G401.6 (cell line): Measurements from ENCODE around the gene BLOC1S1.

Source experiments
- FAIRE-seq: peaks from 2 replicates; lab custom pipeline; 2012; peaks lifted over from hg19 to GRCh38; lab: Jason Lieb, UNC

BLOC1S1 gene

DNA sequence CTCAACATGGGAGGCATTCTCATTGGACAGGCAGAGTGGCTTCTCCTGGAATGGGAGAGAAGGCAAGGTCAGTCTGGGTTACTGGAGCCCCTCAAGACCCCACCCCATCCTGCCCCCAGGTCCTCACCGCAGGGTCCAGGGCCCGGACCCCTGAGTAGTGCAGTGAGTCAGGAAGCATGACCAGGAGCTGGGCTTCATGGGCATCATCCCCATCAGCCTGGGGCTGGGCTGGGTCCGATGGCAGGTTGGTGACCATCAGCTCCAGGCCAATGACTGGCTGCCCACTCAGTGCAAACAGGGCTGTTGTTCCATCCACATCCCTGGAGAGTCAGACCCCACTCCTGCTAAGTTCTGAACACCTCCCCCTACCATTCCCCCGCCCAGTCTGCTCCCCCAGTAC lies 21.2 kb upstream of the BLOC1S1 start:
- no peak for FAIRE-seq

GRCh38 chr12:55695349-55695748 lies 20.5 kb upstream of the BLOC1S1 start:
- FAIRE-seq: no peak

- no peak for FAIRE-seq
Observed at GRCh38 chr12:55696141-55696540, 19.7 kb upstream of the BLOC1S1 start.

- no peak for FAIRE-seq
Observed at GRCh38 chr12:55696796-55697462, 18.9 kb upstream of the BLOC1S1 start.

- no peak for FAIRE-seq
Observed at GRCh38 chr12:55697686-55698085, 18.2 kb upstream of the BLOC1S1 start.

DNA sequence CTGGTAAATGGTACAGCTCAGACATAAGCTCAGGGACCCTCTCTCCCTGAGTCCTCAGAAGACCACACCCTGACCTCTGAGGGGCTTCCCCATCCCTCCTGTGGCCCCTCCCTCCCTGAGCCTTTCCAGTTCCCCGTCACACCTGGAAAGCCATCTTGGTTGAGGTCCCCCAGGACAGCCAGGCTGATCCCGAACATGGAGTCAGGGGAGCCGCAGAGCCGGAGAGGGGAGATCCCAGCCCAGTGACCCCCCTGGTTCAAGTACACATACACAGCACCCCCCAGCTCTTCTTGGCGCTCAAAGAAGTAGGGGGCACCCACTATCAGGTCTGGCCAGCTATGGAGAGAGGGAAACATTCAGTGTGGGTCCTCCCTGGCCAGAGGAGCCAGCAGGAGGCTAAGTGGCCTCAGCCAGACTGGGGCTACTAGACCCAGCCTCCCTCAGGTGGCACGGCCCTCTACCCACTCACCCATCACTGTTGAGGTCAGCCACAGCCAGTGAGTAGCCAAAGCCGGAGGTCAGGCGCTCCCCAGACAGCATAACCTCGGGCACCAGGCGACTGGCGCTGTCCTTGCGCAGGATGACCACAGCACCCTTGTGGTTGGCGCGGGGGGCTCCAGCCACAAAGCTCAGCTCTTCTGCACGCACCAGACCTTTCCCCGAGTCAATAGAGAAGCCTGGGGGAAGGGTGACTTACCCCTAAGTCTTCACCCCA lies 17.4 kb upstream of the BLOC1S1 start:
- no peak for FAIRE-seq

DNA sequence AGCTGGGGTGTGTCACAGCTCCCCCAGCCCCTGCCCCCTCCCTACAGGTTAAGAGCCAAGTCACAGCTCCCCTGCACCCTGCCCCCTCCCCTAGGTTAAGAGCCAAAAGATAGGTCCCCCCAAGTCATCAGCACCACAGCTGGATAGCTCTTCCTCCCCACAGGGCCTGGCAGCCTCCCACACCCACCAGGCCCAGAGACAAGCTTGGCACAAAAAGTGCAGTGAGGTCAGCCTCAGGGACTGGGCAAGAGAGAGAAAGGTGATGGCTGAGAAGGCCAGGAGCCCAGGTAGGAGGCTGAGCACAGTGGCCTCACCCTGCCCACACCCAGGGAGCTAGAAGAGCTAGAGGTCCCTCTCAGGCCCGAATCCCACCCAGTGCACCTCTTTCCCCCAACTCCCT lies 16.9 kb upstream of the BLOC1S1 start:
- no peak for FAIRE-seq

DNA sequence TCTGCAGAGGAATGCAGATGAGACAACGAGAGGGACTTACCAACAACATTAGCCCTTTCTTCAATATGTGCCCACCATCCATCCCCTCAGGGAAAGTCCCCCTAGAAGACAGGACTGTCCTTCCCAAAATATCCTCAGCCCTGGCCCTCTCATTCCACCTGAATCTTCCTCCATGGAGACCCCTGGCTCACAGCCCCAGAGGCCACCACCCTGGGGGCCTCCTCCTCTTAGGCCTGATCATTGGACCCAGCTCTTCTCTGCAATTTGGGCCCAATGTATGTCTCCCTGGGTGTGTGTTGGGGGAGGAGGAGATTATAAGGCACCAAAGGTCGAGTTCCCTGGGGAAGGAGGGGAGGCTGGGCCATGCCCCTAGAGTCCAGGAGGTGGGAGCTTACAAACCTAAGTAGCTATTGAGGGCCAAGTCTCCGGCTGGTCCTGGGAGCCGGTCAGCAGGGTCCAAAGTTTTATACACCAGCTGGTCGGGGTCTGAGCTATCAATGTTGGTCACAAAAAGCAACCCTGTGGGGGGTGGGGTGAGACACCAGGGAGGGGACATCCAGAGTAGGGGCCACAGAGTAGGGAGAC lies 16.3 kb upstream of the BLOC1S1 start:
- no peak for FAIRE-seq

DNA sequence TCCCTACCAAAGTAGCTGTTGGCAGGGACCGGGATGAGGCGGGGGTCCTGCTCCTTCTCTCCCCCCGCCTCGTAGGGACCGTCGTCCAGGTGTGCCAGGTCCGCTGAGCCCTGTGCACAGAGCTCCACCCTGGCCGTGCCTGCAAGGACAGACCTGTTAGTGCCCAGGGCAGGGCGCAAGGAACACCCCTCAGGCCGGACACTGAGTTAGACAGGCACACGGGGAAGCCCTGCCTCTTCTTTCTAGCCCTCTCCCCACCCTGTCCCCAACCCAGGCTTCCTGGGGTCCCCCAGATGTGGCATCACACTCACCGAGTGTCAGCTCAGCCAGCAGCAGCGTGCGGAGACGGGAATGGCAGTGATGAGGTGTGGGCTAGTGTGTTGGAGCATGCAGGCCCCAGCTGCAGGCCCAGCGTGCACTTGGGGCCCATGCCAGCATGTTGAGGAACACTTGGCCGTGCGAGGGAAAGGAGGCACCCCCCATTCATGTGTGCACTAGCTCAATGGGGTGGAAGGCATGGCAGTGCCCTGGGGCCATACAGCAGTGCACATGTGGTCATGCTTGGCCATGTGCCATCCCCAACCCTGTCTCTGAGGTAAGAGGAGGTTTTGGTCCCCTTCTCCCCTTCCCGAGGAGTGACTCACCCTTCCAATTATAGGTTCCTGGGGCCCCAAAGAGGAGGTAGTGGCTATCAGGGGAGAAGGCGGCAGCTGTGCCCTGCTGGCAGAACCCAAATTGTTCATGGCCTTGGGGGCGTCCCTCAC lies 15.4 kb upstream of the BLOC1S1 start:
- FAIRE-seq: no peak

- no peak for FAIRE-seq
Observed at GRCh38 chr12:55702861-55703260, 13.0 kb upstream of the BLOC1S1 start.

- FAIRE-seq: no peak
Observed at GRCh38 chr12:55703288-55703687, 12.6 kb upstream of the BLOC1S1 start.

DNA sequence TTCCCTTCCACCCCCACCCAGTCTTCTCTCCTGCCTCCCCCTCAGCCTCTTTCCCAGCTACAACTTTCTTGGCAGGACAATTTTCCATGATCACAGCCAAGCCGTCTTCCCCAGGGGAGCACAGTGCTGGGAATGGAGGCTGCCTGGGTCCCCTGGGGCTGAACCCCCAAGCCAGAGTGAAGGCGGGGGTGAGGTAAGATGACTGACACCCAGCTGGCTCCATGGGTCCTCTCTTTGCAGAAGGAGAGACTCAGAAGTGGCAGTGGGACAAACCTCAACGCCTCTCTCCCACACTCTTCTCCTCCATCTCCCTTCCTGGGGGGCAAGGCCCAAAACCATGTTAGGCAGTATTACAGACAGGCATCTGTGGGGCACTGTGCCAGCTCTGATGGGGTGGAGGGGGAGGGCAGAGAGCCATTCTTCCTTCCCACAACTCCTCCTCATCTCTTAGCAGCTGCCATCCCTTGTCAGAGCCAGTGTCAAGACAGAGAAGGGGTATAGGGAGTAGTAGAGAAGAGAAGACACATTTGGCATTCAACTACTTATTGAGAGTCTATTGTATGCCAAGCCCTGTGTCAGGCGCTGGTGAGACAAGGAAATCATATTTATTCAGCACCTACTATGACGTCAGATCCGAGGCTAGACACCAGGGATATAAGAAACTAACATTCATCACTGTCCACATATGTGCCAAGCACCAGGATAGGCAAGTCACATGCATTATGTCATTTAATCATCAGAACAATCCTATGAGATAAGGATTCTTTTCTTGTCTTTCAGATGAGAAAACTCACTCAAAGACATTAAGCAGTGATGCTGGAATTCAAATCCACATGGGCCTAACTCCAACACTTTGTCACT lies 11.7 kb upstream of the BLOC1S1 start:
- FAIRE-seq: no peak

DNA sequence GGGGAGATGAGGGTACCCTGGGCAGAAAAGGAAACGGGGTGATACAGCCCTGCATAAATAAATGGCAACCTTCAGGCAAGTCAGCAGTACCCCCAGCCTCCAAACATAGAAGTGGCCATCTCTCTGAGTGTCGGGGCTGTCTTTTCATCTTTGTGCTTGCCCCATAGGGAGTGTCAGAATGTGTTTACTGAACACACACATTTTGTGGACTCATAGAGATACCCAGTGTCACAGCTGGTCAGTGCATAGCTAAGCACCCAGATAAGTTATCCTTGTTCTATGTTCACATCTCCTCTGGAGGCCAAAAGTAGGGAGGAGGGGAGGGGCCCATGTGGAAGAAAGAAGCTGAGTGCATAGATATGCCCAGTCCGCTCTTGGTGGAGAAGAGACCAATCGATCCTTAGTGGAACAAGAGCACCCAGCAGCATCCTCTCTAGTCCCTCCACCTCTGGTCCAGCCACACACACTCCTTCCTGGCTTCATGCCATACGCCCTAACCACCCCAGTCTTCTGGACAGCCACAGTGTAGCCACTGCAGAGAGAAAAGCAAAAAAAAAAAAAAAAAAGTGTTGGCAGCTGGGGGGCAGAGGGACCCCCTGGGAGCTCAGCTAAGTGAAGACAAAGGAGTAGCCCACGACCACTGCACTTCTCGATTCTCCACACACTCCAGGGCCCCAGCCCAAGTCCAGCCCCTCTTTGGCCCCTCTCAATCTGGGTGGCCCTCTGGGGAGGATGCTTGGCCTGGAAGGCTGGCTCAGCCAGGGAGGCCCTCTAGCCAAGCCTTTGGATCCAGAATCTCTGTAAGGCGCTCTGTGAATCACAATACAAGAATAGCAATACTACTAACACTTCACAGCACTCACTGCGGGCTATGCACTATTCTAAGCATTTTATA lies 10.8 kb upstream of the BLOC1S1 start:
- FAIRE-seq: no peak

GRCh38 chr12:55705782-55706402 lies 10.0 kb upstream of the BLOC1S1 start:
- no peak for FAIRE-seq

DNA sequence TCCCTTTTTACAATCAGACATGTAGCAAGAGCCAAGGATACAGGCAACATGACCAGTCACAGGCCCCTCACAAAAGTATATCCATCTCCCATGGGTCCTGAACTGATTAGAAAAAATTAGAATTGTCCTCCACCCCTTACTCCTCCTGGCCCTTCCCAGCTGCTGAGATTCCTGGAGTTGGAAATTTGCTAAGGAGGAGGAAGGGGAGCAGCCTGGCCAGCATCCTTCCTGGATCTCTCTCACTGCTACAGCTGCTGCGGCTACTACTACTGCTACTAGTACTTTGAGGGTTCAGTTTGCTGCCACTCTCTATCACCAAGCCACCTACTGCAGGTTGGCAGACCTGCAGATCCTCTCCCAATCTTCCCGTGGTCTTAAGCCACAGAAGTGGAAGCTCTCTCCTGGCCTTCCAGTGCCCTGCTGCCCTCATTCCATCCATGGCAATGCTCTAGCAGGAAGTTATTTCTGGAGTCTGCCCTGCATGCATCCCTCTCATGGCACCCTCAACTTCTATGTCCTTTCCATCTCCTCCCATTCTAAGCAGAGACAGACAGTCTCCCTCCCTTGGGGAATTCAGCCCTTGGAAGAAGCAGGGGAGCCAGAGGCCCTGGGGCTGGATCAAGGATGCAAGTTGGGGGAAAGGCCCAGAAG lies 9.2 kb upstream of the BLOC1S1 start:
- no peak for FAIRE-seq

GRCh38 chr12:55707219-55707671 lies 8.6 kb upstream of the BLOC1S1 start:
- FAIRE-seq: no peak

GRCh38 chr12:55707841-55708694 lies 7.8 kb upstream of the BLOC1S1 start, which contains the start of gene ITGA7:
TSS of gene ITGA7 (minus strand) at chr12:55707904. CDS start at chr12:55707682, 222 bp downstream.
- no peak for FAIRE-seq

GRCh38 chr12:55708695-55709233 lies 7.1 kb upstream of the BLOC1S1 start:
- no peak for FAIRE-seq
